Measurements from ENCODE around the gene CA10.

The CA10 gene

DNA sequence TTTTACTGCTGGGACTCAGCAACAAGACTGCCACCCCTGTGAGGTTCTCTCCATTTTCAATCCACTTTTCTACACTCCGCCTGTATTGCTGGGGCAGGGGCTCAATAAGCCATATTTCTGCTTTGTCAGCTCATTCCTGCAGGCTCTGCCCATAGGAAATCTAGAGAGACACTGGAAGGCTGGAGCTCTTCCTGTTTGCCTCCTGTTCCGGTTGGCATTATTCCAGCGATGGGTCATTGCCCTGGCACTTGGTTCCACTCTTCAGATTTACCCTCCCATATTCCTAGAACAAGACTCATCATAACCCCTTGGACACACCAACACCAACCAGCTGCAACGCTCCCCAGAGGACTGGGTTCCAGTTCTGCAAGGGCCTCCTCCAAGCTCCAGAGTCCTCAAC lies 210.4 kb downstream of the CA10 start:
- no peak for TF ChIP-seq Cebpa-rat (IDR thresholded peaks at IDR 0.05)
- Histone ChIP-seq H4K20me1 (no peaks in the 10 kb centered on the region), H3K36me3 (no peaks in the 10 kb centered on the region), H3K27me3 (no peaks in the 10 kb centered on the region), H3K9ac (no peak overlapping the region), H3K4me1 (peaks cover 0 to 20% (median 0%) of the 10 kb centered on the region in 10 experiments; a peak in 6 of 20 replicates), H3K27ac (no peak overlapping the region), H3K9me3 (replicated peaks in 1 of 11) (no peaks in the 10 kb centered on the region), H3K4me3 (no peak overlapping the region), H3K4me2 (no peak overlapping the region)

DNA sequence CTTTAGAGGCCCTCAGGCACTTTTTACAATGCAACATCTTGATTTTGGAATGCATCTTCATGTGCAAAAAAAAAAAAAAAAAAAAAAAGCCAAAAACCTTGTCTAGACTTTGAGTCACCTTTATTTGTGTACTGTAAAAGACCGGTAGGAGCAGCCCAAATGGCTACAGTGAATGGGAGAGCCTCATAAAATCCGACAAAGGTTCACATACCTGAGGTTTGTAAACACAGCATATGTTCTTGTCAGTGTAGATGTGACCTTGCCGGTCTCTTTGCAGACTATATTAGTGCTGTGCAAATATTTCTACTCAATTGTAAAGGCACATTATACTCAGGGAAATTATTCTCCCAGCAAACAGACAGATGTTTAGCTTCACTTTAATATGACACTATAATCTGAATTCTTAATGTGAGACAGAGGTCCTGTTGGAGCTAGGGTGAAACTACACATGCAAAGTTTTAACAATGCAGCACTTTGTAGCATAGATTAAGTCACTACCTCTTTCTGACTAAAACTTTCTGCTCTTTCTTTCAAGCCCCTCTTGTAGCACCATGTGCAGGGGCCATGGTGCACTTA lies 211.3 kb downstream of the CA10 start:
- Histone ChIP-seq H3K9ac (no peak overlapping the region), H3K36me3 (no peaks in the 10 kb centered on the region), H3K9me3 (replicated peaks in 1 of 11) (no peaks in the 10 kb centered on the region), H3K4me3 (no peak overlapping the region), H4K20me1 (no peaks in the 10 kb centered on the region), H3K4me2 (no peak overlapping the region), H3K27ac (no peak overlapping the region), H3K27me3 (no peaks in the 10 kb centered on the region), H3K4me1 (peaks cover 0 to 11% (median 0%) of the 10 kb centered on the region in 10 experiments; a peak in 6 of 20 replicates)
- no peak for TF ChIP-seq Cebpa-rat (IDR thresholded peaks at IDR 0.05)

DNA sequence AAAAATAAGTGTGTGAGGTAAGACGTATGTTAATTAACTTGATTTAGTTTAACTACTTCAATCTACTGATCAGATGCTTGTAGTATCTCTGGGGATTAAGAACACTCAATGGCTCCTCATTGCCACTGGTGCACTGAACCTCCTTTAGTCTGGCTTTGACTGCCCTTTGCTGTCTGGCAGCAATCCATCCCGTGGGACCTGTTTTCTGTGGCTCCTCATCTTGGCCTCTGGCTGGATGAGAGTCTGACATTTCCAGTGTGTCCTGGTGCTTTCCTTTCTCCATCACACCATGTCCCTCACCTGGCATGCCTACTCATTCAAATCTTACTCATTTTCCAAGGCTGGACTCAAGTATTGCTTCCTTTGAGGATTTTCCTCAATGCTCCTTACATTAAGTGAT lies 212.2 kb downstream of the CA10 start:
- Histone ChIP-seq H4K20me1 (no peaks in the 10 kb centered on the region), H3K4me2 (no peak overlapping the region), H3K27me3 (no peaks in the 10 kb centered on the region), H3K36me3 (no peaks in the 10 kb centered on the region), H3K4me1 (peaks cover 0 to 2% (median 0%) of the 10 kb centered on the region in 10 experiments; a peak in 2 of 20 replicates), H3K9me3 (replicated peaks in 1 of 11) (no peaks in the 10 kb centered on the region), H3K4me3 (no peak overlapping the region), H3K27ac (no peak overlapping the region), H3K9ac (no peak overlapping the region)
- TF ChIP-seq Cebpa-rat (IDR thresholded peaks at IDR 0.05), result no peak

DNA sequence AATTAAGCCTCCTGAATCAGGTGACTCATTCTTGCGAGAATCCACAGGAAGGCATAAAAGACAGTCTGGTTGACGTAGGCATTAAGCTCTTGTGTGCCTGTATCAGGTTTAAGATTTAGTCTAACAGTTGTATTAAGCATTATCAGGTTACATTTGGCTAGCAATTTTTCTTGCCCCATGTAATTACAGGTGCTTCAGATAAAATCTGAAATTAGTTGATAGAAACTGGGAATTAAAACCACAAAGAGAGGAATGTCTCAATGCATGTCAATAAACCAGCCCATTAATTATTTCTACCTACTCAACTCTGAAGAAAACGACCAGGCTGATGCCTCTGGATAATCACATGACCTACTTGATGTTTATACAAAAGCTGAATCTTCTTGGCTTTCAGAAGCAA lies 217.2 kb downstream of the CA10 start:
- H3K36me3 ChIP-seq, result no peaks in the 10 kb centered on the region
- H3K27ac ChIP-seq, result no peak overlapping the region

DNA sequence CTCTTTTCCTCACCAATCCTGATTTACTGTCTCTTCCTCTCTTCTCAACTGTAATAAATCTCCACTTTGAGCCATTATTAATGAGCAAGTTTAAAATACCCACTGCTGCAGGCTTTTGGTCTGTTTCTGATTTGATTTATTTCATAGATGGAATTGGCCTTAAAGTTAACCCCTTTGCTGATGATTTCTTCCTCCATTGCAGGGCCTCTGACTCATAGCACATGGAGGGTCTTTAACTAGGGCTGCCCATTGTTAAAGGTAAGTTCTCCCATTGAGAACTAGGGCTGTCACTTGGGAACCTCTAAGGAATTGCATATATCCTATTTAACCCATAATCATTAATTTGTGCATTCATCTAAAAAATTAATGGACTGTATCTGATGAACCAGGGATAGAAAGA lies 221.2 kb downstream of the CA10 start:
- Histone ChIP-seq H3K9me3 (replicated peaks in 1 of 11) (no peaks in the 10 kb centered on the region), H3K27me3 (no peaks in the 10 kb centered on the region), H4K20me1 (no peaks in the 10 kb centered on the region), H3K4me3 (no peak overlapping the region), H3K9ac (no peak overlapping the region), H3K4me1 (no peaks in the 10 kb centered on the region), H3K36me3 (no peaks in the 10 kb centered on the region), H3K4me2 (no peak overlapping the region), H3K27ac (no peak overlapping the region)
- no peak for TF ChIP-seq Cebpa-rat (IDR thresholded peaks at IDR 0.05)

More for the DNA sequence above, 217.2 kb downstream of the CA10 start:
- no peak for TF ChIP-seq Cebpa-rat (IDR thresholded peaks at IDR 0.05)
- Histone ChIP-seq H3K9me3 (replicated peaks in 1 of 11) (no peaks in the 10 kb centered on the region), H3K4me1 (no peaks in the 10 kb centered on the region), H4K20me1 (no peaks in the 10 kb centered on the region), H3K27me3 (no peaks in the 10 kb centered on the region), H3K9ac (no peak overlapping the region), H3K4me2 (no peak overlapping the region), H3K4me3 (no peak overlapping the region)

DNA sequence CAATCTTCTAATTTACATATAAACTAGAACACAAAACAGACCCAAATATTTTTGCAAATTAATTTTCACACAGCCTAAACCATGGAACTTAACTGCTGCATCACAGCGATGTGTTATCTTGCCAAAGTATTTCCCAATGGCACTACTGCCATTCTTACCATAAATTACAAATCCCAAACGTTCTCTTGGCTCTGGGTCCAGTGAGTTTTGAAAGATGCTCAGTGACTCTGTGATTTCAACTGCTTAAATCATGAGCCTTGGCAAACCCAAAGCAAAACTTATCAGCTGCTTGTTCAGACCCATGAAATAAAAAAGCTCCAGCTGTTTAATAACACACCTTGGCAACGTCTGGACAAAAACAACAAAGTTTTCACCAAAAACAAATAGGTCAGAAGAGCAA lies 223.0 kb downstream of the CA10 start:
- H3K4me3 ChIP-seq, result no peak overlapping the region
- H3K4me1 ChIP-seq, result no peaks in the 10 kb centered on the region
- no peak for TF ChIP-seq Cebpa-rat (IDR thresholded peaks at IDR 0.05)
- H3K9ac ChIP-seq, result no peak overlapping the region
- no peaks in the 10 kb centered on the region for H3K27me3 ChIP-seq
- no peaks in the 10 kb centered on the region for H3K36me3 ChIP-seq
- no peak overlapping the region for H3K4me2 ChIP-seq
- no peaks in the 10 kb centered on the region; a peak in 1 of 22 replicates for H3K9me3 ChIP-seq (replicated peaks in 1 of 11)
- no peaks in the 10 kb centered on the region for H4K20me1 ChIP-seq
- no peak overlapping the region for H3K27ac ChIP-seq

DNA sequence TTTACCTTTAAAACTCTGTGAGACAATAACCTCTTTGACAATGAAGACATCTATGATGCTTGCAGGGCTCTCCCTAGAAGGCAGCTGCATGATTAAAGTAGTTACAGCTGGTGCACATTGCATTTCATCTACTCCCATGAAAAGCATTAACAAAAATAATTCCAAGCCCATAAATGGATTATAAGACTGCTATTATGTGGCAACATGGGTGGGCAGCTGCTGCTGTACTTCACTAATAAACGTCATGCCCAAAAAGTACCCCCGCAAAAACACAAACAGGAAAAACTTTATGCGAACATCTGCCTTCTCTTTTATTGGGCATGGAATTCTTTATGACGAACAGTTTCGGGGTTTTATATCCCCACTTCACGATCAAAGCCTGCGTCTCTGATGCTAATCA lies 224.9 kb downstream of the CA10 start:
- no peaks in the 10 kb centered on the region for H3K27me3 ChIP-seq

DNA sequence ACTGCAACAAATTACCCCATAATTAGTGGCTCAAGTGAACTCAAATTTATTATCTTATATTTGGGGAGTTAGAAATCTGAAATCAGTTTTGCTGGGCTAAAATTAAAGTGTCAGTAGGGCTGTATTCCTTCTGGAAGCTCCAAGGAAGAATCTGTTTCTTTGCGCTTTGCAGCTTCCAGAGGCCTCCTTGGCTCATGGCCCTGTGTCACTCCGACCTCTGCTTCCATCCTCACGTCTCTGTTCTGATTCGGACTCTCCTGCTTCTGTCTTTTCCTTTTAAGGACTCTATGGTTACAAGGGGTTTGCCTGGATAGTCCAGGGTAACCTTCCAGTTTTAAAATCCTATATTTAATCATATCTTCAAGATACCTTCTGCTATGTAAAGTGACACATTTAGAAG lies 232.1 kb downstream of the CA10 start:
- Histone ChIP-seq H3K4me2 (no peak overlapping the region), H3K9ac (no peak overlapping the region), H3K27ac (no peak overlapping the region), H3K4me3 (no peak overlapping the region), H3K9me3 (replicated peaks in 1 of 11) (no peaks in the 10 kb centered on the region; a peak in 1 of 22 replicates), H4K20me1 (no peaks in the 10 kb centered on the region), H3K27me3 (no peaks in the 10 kb centered on the region), H3K36me3 (no peaks in the 10 kb centered on the region), H3K4me1 (no peaks in the 10 kb centered on the region)
- no peak for TF ChIP-seq Cebpa-rat (IDR thresholded peaks at IDR 0.05)

More for the DNA sequence above, 224.9 kb downstream of the CA10 start:
- no peak overlapping the region for H3K9ac ChIP-seq
- H4K20me1 ChIP-seq, result no peaks in the 10 kb centered on the region
- no peaks in the 10 kb centered on the region for H3K4me1 ChIP-seq
- TF ChIP-seq Cebpa-rat (IDR thresholded peaks at IDR 0.05), result no peak
- no peaks in the 10 kb centered on the region for H3K36me3 ChIP-seq
- no peak overlapping the region for H3K27ac ChIP-seq
- no peaks in the 10 kb centered on the region; a peak in 1 of 22 replicates for H3K9me3 ChIP-seq (replicated peaks in 1 of 11)
- no peak overlapping the region for H3K4me3 ChIP-seq
- H3K4me2 ChIP-seq, result no peak overlapping the region

DNA sequence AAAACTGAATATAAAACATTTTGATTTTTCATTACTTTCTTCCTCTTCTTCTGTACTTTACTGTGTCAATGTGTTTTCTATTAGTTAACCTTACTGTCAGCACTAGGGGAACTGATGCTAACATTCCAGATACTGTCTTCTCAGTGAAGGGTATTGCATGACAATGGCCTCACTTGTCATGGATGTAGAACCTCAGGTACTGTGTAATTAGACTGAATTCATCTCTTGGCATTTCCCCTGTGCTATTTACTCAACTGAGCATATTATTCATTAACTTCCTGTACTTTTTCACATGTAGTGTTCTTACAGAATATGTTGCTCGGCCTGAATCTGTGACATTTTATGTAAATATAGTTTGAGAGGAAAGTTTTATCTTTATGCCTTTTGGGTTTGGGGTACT lies 237.0 kb downstream of the CA10 start:
- H3K9me3 ChIP-seq (replicated peaks in 1 of 11), result no peaks in the 10 kb centered on the region
- no peak overlapping the region for H3K27ac ChIP-seq
- H3K4me2 ChIP-seq, result no peak overlapping the region

DNA sequence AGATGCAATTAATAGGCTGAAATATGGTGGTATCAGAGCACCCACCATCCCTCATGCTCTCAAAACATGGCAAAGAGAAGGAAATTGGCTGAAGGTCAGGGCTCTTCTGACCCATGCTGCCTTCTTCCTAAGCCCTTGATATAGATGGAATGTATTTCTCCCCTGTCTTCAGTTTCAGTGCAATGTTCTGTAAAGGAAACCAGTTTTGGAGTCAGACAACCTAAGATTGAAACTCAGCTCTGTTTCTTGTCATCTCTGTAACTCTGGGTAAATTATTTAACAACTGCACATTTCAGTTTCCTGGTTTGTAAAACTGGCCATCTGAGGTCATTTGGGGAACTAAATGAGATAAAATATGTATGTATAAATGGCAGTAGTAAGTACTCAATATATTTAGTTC lies 243.9 kb downstream of the CA10 start:
- H3K36me3 ChIP-seq, result no peaks in the 10 kb centered on the region
- no peaks in the 10 kb centered on the region for H3K27me3 ChIP-seq
- H3K9me3 ChIP-seq (replicated peaks in 1 of 11), result no peaks in the 10 kb centered on the region
- H3K9ac ChIP-seq, result no peak overlapping the region
- H3K27ac ChIP-seq, result no peak overlapping the region
- H3K4me2 ChIP-seq, result no peak overlapping the region
- peaks cover 0 to 7% (median 0%) of the 10 kb centered on the region in 10 experiments; a peak in 1 of 20 replicates for H3K4me1 ChIP-seq
- no peak for TF ChIP-seq Cebpa-rat (IDR thresholded peaks at IDR 0.05)
- no peak overlapping the region for H3K4me3 ChIP-seq
- H4K20me1 ChIP-seq, result no peaks in the 10 kb centered on the region; a peak in 1 of 22 replicates

More for the DNA sequence above, 237.0 kb downstream of the CA10 start:
- peaks cover 0 to 13% (median 0%) of the 10 kb centered on the region in 10 experiments; a peak in 1 of 20 replicates for H3K4me1 ChIP-seq
- H3K9ac ChIP-seq, result no peak overlapping the region
- no peak for TF ChIP-seq Cebpa-rat (IDR thresholded peaks at IDR 0.05)
- no peaks in the 10 kb centered on the region for H3K27me3 ChIP-seq
- no peak overlapping the region for H3K4me3 ChIP-seq
- no peaks in the 10 kb centered on the region for H3K36me3 ChIP-seq
- H4K20me1 ChIP-seq, result no peaks in the 10 kb centered on the region
